GM20000 (cell line): Measurements from ENCODE around the gene PAFAH2.

Source experiments
- DNase-seq: peaks from one replicate; pipeline ENCODE4 v3.0.0; 2012; ENCODE audit warnings: low spot score
- TF ChIP-seq, protein P1 (sequence below): IDR thresholded peaks from 2 replicates; pipeline ENCODE4 v1.5.1; 2012; ENCODE audit warnings: mild to moderate bottlenecking, control low read depth; ENCODE audit errors: extremely low read depth, missing control alignments

Gene PAFAH2

DNA sequence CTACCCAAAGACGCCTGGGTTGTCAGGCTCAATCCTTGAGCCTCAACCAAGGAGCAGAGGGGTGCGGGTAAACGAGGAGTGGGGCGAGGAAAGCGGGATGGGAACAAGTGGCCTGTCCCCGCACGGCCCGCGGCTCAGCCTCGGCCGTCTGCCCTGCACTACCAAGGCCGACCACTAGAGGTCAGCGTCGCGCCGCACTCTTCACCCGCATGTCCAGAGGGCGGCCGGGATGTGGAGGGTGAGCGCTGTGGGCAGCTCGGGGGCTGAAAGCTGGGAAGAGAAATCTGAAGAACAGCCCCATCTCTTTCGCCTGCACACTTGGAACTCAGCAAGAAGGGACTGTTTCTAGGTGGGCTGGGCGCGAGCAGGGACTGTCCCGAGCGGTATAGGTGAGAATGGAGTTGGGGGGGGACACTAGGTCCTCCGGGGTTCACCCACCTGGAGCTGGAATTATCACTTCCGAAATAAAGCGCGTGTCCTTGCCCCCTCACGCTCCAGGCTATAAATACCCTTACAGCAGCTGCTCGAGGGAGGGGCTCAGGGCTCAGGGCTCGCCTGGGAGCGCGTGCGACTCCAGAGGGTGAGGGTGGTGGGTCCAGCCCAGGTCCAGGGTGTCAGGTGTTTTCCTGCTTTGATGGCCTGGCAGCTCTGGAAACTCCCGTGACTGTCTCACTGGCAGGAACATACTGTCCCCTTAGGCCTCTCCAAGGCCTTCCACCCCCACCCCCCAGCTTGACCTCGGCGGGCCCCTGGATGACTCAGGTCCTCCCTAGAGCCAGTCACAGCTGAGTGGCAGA is 38.3 kb upstream of the PAFAH2 start:
- TF ChIP-seq, protein P1, sequence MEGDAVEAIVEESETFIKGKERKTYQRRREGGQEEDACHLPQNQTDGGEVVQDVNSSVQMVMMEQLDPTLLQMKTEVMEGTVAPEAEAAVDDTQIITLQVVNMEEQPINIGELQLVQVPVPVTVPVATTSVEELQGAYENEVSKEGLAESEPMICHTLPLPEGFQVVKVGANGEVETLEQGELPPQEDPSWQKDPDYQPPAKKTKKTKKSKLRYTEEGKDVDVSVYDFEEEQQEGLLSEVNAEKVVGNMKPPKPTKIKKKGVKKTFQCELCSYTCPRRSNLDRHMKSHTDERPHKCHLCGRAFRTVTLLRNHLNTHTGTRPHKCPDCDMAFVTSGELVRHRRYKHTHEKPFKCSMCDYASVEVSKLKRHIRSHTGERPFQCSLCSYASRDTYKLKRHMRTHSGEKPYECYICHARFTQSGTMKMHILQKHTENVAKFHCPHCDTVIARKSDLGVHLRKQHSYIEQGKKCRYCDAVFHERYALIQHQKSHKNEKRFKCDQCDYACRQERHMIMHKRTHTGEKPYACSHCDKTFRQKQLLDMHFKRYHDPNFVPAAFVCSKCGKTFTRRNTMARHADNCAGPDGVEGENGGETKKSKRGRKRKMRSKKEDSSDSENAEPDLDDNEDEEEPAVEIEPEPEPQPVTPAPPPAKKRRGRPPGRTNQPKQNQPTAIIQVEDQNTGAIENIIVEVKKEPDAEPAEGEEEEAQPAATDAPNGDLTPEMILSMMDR = peak; percentile 99
- peak; percentile 91 for DNase-seq

DNA sequence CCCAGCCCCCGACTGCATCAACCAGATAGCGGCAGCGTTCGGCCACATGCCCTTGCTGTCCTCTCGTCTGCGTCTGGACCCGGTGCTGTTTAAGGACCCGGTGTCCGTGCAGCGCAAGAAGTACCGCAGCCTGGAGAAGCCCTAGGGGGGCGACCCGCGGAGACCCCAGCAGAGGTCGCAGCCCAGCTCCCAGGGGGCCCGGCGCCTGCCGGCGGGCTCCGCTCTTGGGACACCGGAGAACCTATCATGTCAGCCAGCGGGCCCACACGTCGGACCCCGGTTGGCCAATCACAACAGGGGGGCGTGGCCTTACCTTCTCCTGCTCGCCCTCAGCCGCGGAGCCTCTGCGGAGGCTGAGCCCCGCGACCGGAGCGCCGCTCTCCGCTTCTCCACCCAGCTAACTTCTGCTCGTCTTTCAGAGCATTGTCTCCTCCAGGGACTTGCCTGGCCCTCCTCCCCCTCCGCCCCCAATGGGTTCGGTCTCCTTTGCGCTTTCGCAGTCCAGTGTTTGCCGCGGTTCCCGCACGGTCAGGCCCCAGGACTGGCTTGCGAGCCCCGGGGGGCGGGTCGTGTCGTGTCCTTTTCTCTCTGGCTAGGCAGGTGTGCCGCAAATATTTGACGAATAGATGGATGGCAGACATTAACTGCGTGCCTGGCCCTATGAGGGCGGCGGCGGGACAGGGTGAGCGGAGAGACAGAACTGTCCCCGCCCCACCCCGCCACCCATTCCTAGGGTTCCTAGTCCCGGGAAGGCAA is 37.5 kb upstream of the PAFAH2 start:
- TF ChIP-seq, protein P1 = no peak
- DNase-seq = peak; percentile 97

DNA sequence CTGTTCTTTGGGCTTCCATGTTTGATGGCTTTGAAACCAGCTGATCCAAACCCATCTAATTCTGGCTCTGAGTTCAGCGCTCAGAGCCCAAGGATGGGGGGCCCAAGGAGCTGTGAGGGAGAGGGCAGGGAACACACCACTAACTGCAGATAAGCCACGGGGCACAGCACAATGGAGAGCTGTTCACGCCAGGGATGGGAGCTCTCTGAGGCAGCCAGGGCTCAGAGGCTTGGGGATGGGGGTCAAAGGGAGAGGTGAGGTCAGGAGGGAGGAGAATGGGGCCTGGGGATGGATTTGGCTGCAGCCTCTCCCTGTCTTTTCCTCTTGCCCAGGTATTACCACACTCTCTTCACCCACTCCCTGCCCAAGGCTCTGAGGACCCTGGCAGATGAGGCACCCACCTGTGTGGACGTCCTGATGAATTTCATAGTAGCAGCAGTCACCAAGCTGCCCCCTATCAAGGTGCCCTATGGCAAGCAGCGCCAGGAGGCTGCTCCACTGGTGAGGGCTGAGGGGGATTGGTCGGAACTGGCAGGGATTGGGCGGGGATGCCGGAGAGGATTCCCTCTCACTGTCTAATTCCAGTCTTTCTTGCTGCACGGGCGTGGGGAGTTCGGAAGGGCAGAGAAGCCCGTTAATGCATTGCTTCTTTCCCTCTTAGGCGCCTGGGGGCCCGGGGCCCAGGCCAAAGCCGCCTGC is 36.8 kb upstream of the PAFAH2 start:
- TF ChIP-seq, protein P1 = no peak
- DNase-seq = no peak

DNA sequence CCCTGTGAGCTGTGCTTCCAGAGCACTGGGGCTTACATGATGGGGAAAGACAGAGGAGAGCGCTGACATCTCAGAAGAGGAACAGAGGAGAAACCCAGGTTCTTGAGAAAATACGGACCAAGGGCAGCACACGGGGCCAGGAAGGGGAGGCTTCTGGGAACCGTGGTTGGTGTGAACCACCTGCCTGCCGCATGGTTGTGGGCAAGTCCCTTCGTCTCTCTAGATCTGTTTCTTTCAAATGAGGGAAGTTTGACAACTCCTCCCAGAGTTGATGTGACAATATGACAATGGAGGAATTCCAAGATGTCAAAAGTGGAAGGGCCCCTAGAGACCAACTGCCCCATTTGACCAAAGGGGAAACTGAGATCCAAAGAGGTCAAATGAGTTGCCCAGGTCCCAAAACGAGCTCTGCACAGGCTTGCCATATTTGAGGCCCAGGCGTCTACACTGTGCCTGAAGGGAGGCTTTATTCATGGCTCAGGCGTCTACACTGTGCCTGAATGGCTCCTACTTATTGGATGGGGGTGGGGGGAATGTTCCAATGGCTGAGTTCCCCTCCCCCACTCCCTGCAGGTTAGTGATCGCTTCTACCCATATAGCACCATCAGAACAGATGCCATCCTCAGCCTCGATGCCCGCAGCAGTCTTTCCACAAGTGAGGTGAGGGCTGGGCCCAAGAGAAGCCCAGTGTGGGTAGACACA is 34.9 kb upstream of the PAFAH2 start:
- TF ChIP-seq, protein P1 = no peak
- no peak for DNase-seq

DNA sequence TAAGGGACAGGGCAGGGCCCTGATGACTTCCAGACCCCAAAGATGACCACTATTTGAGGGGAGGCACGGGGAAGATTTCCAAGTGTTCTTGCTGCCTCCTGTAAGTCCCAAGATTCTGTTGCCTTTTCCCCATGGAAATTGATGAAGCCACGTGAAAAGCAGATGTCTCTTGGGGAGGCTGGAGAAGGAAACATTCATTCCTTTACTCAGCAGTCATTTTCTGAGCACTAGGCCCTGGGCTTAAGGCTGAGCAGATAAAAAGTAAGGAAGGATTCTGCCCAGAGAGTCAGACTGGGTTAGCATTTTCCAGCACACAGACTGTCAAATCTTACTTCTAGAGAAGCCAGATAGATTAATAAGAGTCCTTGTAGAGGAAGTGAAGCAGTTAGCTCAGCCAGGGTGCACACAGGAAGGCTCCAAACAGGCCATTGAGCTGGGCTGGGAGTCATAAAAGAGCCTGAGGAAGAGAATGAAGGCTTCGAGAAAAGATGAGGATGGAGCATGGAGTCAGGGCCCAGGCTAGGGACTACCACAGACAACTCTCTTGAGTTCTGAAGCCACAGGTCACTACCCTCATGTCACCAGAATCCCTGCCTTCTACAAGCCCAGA is 33.9 kb upstream of the PAFAH2 start:
- TF ChIP-seq, protein P1 = no peak

DNA sequence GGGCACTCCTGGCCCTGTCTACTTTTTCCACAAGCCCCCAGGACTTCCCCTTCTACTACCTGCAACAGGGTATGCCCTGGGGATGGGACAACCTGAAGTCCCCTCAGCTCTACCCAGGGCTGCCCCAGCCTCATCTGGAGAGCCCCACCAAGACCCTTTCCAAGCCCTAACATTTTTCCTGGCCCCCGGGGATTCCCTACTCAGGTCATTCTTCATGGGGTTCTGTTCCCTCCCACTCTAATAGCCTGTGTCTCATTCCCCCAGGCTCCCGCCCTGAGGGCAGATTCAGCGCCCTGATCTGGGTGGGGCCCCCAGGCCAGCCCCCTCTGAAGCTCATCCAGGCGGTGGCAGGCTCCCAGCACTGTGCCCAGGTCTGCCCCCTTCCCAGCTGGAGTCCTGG is 33.3 kb upstream of the PAFAH2 start:
- DNase-seq = no peak
- TF ChIP-seq, protein P1 = no peak

More for the DNA sequence above, 33.9 kb upstream of the PAFAH2 start:
- DNase-seq = no peak
